GM19238 (cell line): ENCODE results near the gene SSU72.
"Not testable (repeated sequence)": the region's sequence is repeated elsewhere in the genome, so short reads cannot be mapped to it uniquely, and the experiment has no call there.

Experiments used
- DNase-seq: peaks from one replicate; pipeline ENCODE4 v3.0.0; 2011; ENCODE audit warnings: low spot score; ENCODE audit not compliant: insufficient read length

SSU72 gene

DNA sequence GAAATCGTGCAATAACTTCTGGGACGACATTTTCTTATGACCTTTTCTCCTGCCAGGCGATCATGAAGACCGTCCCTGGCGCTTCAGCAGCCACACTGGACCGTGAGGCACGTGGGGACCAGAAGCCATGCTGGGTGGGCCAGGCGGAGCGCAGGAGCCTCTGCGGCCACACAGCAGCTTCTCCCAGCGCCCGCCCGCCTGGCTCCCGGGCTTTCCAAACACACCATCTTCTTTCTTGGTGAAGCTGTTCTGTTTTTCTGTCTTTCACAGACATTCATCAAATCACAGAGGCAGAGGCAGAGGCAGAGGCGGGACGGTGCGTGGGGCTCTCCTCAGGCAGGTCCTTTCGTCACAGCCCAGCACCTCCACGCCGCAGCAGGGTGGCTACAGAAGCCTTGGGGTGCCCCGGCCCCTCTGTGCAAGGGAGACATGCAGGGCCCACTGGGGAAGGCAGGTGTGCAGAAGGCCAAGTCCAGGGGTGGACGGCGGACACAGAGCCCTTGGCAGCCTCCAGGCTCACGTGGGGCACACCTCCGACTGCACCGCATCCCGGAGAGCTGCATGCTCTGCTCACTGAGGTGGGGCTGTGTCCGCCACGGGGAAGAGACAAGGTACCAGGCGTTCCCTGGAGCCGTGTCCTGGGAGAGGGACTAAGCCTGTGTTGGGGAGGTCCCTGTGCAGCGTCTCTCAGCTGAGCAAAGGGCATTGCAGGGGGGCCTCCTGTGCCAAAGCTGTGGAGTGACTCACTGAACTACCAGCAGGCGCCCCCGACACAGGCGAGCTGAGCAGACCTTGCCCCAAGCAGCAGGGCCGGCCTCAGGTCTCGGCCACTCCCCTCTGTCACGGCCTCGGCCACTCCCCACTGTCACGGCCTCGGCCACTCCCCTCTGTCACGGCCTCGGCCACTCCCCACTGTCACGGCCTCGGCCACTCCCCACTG lies 31.6 kb downstream of the SSU72 start:
- DNase-seq = no peak

DNA sequence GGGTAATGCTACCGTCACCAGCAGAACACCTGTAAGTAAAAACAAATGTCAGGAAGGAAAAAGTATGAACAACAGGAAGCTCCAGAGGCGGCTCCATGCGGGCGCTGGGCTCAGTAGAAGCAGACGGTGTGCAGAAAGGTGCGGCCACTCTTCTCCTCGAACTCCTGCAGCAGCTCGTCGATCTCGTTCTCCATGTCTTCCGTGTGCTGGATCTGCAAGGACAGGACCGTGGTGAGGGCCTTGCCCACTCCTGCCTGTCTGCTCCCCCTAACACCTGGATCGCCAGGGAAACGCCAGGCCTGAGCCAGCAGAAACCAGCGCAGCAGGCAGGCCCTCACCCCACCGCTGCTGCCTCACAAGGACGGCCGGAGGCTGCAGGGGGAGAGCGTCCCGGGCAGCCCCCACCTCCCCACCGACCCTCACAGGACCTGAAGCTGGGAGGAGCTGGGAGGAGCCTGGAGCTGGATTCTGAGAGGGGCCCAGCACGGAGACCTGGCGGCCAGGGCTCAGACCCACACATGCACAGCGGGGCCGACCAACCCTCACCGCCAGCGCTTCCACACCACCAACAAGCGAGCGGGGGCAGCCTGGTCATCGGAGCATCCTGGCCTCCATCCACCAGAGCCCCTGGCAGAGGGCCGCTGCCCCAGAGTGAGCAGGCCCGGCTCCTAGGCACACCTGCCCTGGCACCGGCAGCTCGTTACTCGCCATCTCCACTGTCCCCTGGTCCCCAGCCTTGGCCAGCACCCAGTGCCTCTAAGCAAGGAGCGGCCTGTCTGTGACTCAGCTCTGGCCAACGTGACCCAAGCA lies 32.5 kb downstream of the SSU72 start:
- no peak for DNase-seq

DNA sequence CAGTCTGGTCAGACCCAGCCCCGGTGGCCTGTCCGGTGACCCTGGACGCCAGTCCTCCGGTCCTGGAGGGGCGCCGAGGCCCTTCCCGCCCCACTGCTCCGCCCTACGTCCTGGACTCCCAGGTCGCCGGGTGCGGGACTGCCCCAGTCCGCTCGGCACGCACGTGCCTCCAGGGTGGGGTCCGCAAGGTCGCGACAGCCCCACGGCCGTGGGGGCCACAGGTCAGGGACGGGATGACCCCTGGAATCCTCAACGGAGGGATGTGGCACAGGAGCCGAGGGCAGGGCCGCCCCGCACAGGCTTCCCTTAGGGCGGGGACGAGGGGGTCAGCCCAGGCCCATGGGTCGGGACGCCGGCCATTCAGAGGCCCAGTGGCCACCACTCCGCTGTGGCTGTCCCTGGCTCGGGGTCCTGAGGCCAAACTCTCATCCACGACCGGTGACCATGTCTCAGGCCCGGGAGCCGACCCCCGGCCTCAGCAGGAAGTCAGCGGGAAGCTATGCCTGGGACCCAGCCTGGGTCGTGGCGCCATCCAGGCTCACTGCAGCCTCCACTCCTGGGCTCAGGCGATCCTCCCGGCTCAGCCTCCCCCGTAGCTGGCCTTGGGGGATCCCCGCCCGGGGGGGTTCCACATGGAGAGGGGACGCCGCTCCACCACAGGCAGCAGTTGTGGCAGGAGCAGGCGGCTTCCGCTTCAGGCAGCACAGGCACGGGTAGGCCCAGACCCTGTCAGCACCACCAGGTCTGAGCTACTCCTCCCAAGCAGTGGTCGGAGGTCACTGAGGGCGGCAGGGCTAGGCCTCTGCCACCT lies 33.6 kb downstream of the SSU72 start:
- no peak for DNase-seq

GRCh38 chr1:1540090-1540817 lies 34.4 kb downstream of the SSU72 start, which contains the start of gene TMEM240:
Gene TMEM240, minus strand, starts transcription at chr1:1540624. Its CDS starts 278 bp downstream, at chr1:1540346.
- peak; percentile 57 for DNase-seq

GRCh38 chr1:1539310-1540089 lies 35.2 kb downstream of the SSU72 start:
- DNase-seq = no peak

DNA sequence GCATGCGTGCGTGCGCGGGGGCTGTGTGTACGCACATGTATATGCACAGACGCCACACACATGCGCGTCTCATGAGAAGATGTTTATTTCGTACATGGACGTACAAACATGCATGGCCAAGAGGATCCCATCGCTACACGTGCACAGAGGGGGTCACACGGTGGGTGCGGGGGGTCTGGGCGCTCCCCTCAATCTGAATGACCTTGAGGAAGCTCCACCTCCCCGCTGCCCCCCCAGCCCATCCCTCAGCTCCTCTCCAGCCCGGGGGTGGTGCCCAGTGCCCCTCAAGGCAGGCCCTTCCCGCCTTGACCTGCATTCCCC lies 35.7 kb downstream of the SSU72 start:
- DNase-seq = no peak

DNA sequence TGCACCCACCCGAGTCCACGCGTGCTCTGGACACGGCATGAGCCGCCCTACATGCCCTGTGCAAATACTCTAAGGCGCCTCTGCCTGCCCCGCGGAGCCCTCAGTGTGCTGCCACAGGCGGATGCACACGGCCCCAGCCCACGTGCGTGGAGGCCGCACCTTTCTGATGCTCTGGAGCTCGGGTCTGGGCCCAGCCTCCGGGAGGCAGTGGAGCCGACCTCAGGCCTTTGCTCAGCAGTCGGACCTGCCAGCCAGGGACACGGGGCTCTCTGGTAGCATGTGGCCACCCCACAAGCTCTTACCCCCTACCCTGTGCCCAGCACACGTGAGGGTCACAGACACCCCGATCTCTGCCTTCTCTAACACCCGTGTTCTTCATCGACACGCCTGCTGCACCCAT lies 36.3 kb downstream of the SSU72 start:
- DNase-seq = no peak

- DNase-seq = no peak
Measured at GRCh38 chr1:1537626-1538250, 36.9 kb downstream of the SSU72 start.

DNA sequence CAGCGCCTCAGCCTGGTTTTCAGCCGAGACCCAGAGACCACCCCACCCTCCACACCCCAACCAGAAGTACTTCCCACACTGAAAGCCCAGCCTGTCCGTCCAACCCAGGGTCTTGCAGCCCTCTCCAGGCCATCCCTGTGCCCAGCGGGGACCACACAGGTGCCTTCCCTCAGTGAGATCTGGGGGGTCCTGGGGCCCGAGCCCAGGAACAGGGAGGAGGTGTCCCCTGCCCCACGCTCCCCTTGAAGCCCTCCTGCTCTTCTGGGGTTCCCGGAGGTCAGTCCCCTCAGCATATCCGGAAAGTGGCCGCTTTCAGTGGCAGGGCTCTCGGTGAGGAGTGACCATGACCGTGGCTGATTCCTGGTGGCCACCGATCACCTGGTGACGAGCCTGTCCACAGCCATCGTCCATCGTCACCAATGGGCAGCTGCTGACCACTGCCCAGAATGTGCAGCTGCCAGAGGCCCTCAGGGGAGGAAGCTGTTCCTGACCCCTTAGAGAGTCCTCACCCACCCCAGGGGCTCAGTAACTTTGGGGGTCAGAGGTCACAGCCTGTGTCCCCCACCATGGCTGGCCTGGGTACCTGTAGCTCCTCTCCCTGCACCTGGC lies 37.6 kb downstream of the SSU72 start:
- DNase-seq = no peak

GRCh38 chr1:1536019-1536937 lies 38.4 kb downstream of the SSU72 start:
- no peak for DNase-seq

- DNase-seq = no peak
Measured at GRCh38 chr1:1535201-1536018, 39.3 kb downstream of the SSU72 start.

GRCh38 chr1:1534401-1535154 lies 40.1 kb downstream of the SSU72 start:
- no peak for DNase-seq

DNA sequence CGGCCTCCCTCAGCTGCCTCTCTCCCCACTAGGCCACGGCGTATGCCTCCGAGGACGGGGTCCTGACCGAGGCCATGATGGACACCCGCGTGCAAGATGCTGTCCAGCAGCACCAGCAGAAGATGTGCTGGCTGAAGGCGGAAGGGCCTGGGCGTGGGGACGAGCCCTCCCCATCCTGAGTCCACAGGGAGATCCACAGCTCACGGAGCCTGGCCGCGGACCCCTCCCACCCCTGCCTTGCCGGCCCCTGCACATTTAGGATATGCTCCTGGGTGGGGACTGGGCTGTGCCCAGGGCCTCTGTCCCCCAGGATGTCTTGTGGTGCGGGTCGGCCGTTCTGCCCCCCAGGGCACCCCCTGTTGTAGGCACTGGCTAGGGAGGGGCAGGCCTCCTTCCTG lies 40.8 kb downstream of the SSU72 start:
- DNase-seq = not testable (repeated sequence)

DNA sequence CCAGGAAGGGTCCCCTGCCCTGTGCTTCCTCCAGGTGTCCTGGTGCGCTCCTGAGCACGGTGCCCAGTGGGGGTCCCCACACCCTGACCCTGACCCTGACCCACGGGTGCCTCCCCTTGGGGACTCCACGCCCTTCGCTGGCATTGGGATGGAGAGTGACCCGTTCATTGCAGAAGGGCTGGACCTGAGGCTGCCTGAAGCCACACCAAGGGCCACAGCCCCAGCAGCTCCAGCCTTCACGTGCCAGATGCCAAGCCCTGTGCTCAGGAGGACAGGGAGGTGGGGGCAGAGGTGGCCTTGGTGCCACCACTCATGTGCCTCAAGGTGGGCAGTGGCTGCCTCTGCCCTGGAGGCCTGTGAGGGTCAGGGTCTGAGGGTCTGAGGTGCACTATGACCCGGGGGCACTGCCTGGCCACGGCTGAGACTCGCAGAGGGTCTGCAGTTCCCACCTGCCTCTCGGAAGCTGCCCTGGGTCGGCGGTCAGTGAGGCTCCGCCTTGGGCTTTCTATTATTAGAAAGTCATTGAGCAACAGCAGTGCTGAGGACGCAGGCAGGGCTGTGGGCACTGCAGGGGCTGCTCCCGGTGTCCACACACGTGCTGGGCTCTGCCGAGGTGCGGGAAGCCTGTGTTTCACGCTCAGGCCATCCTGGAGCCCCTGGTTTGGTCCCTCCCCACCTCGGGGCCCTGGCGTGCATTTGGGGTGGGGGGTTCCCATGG lies 41.3 kb downstream of the SSU72 start:
- not testable (repeated sequence) for DNase-seq

- DNase-seq = no peak
Measured at GRCh38 chr1:1531947-1532346, 42.7 kb downstream of the SSU72 start.

- no peak for DNase-seq
Measured at GRCh38 chr1:1529936-1530335, 44.7 kb downstream of the SSU72 start.
